Keratinocyte (primary cell): ENCODE results near the gene OR10H5.
"Not testable (repeated sequence)": the region's sequence is repeated elsewhere in the genome, so short reads cannot be mapped to it uniquely, and the experiment has no call there.

Experiments
- CTCF ChIP-seq, 3 experiments: IDR thresholded peaks in 1 of 3; conservative IDR thresholded peaks in 1 of 3; optimal IDR thresholded peaks in 1 of 3; 2 replicates in 2 of 3; 3 replicates in 1 of 3; pipeline versions ENCODE3 to v1.5.1; 2011; ENCODE audit warnings: low read length in 3 of 3, mild to moderate bottlenecking in 3 of 3, moderate library complexity in 2 of 3, control low read depth in 1 of 3, inconsistent platforms in 1 of 3; ENCODE audit not compliant: insufficient read depth in 2 of 3; ENCODE audit errors: extremely low read depth in 1 of 3
- EZH2 ChIP-seq: IDR thresholded peaks from one replicate; pipeline ENCODE4 v1.6.1; 2012; ENCODE audit warnings: inconsistent platforms, mild to moderate bottlenecking, low read length, moderate library complexity

- TF ChIP-seq CTCF (optimal IDR thresholded peaks at IDR 0.05 in 1 of 3, IDR thresholded peaks at IDR 0.05 in 1 of 3, conservative IDR thresholded peaks at IDR 0.05 in 1 of 3; ENCODE audit: extremely low read depth in 1 of 3, insufficient read depth in 2 of 3, low read length in 3 of 3); EZH2: not testable (repeated sequence)
These were observed 41.3 kb downstream of the OR10H5 start for GRCh38 chr19:15828611-15829305.
